ENCODE results near the gene PCNX1. TPM values are rescaled to one million over a fixed set of nuclear protein-coding genes. Genes with fewer than 3 reads are reported as not detected.

Gene PCNX1
- total RNA-seq, 5 donors from 2014 or later (not counting 1 experiment from before 2014, with no cell fraction given), result 80.8 to 140 (median 86.3) TPM

DNA sequence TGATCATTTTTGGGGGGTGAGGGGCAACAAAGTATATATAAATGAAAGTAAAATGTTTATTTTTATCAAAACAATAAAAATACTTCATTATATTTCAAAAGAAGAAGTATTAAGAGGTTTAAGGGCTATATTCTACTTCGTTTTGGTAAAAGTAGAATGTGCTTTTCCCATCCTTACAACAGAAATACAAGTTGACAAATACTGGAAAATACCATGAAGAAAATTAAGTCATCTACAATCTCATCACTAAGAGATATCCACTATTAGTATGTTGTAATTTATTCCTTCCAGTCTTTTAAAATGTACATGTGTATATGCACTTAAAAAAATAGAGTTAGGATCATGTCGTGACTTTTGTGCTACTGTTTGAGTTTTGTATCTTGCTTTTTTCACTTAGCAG, 92.8 kb downstream of the PCNX1 start:
- Histone ChIP-seq H3K27me3 (replicated peaks in 1 of 2; ENCODE audit: control insufficient read depth in 2 of 2, extremely low read depth in 1 of 2, insufficient read depth in 2 of 2, low read length in 1 of 2) (no peaks in the 10 kb centered on the region), H3K36me3 (ENCODE audit: control insufficient read depth in 2 of 2, extremely low read depth in 1 of 2, insufficient read depth in 1 of 2, low read length in 1 of 2) (peaks cover 0 to 17% of the 10 kb centered on the region in 2 donors), H3K27ac (ENCODE audit: low read length) (peak overlapping the region; percentile 79), H3K4me3 (ENCODE audit: control insufficient read depth in 1 of 2, extremely low read depth in 1 of 2, low read length in 1 of 2) (no peak overlapping the region), H3K4me1 (ENCODE audit: control insufficient read depth in 1 of 2, extremely low read depth in 1 of 2, insufficient read depth in 2 of 2, low read length in 2 of 2) (peaks cover 25 to 28% of the 10 kb centered on the region in 2 experiments), H3K9me3 (no peaks in the 10 kb centered on the region)
- Mint-ChIP-seq H3K36me3 (peaks cover 48% of the 10 kb centered on the region), H3K27ac (peak overlapping the region; percentile 80 to 92), H3K4me1 (peaks cover 81 to 94% (median 92%) of the 10 kb centered on the region in 3 donors), H3K4me3 (peak overlapping the region in 2 of 3 donors; percentile 8 to 52), H3K27me3 (no peaks in the 10 kb centered on the region), H3K9me3 (peaks cover 0 to 3% (median 0%) of the 10 kb centered on the region in 3 donors)
- DNase-seq (no peak), ATAC-seq (replicated peaks in 1 of 4) (no peak)
- WGBS (ENCODE audit: insufficient coverage), result no CpG with 5 or more reads among the region's 2 CpGs
- ChIA-PET CTCF (no interaction called here), POLR2A (interaction anchor here in 1 of 2 donors (0.6 kb wide), 1 partner anchor 11 kb away, joined by 3 read pairs; no protein-coding TSS in a partner anchor)

DNA sequence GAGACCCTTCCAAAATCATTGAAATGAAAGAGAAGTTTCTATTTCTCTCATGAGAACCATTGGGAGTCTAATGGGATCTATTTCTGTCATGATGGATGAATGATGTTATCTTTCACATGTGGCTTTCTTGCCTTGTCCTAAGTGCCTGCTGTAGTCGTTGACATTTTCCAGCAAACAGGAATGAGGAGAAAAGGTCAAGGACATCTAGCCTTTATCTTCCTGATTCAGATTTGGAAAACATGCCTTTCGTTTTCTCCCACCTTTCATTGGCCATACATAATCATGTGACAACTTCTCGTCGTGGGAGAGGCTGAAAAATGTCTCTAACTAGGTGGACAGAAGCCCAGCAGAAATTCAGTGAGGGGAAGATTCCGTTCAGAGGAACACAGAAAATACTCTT, 94.5 kb downstream of the PCNX1 start:
- WGBS (ENCODE audit: insufficient coverage), result 71% methylated on average over 1 of the region's 5 CpGs
- DNase-seq, result no peak
- no peaks in the 10 kb centered on the region for H3K27me3 ChIP-seq (replicated peaks in 1 of 2; ENCODE audit: control insufficient read depth in 2 of 2, extremely low read depth in 1 of 2, insufficient read depth in 2 of 2, low read length in 1 of 2)
- no peak overlapping the region for H3K27ac ChIP-seq (ENCODE audit: low read length)
- peak overlapping the region; percentile 84 for H3K27ac Mint-ChIP-seq
- CTCF ChIA-PET, result no interaction called here
- ATAC-seq (replicated peaks in 1 of 4), result no peak
- H3K4me3 ChIP-seq (ENCODE audit: control insufficient read depth in 1 of 2, extremely low read depth in 1 of 2, low read length in 1 of 2), result no peak overlapping the region
- peaks cover 73 to 90% (median 90%) of the 10 kb centered on the region in 3 donors for H3K4me1 Mint-ChIP-seq
- H3K36me3 Mint-ChIP-seq, result peaks cover 41% of the 10 kb centered on the region
- no peaks in the 10 kb centered on the region for H3K9me3 ChIP-seq
- no peak overlapping the region for H3K4me3 Mint-ChIP-seq
- H3K4me1 ChIP-seq (ENCODE audit: control insufficient read depth in 1 of 2, extremely low read depth in 1 of 2, insufficient read depth in 2 of 2, low read length in 2 of 2), result peaks cover 24 to 27% of the 10 kb centered on the region in 2 experiments
- H3K27me3 Mint-ChIP-seq, result no peaks in the 10 kb centered on the region
- no peaks in the 10 kb centered on the region for H3K9me3 Mint-ChIP-seq
- POLR2A ChIA-PET, result no interaction called here
- H3K36me3 ChIP-seq (ENCODE audit: control insufficient read depth in 2 of 2, extremely low read depth in 1 of 2, insufficient read depth in 1 of 2, low read length in 1 of 2), result peaks cover 0 to 15% of the 10 kb centered on the region in 2 donors

DNA sequence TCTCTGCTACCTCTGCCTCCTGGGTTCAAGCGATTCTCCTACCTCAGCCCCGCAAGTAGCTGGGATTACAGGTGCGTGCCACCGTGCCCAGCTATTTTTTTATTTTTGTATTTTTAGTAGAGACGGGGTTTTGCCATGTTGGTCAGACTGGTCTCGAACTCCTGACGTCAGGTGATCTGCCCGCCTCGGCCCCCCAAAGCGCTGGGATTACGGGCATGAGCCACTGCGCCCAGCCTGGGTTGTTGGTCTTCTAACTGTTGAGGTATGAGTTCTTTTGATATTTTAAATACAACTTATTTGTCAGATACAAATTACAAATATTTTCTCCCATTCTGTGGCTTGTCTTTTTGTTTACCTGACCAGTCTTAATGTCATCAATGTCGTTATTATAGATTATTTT, 95.9 kb downstream of the PCNX1 start:
- H3K4me3 Mint-ChIP-seq, result peak overlapping the region in 1 of 3 donors; percentile 12
- H3K9me3 Mint-ChIP-seq, result no peaks in the 10 kb centered on the region
- WGBS (ENCODE audit: insufficient coverage), result 100% methylated on average over 5 of the region's 13 CpGs
- Histone ChIP-seq H3K4me1 (ENCODE audit: control insufficient read depth in 1 of 2, extremely low read depth in 1 of 2, insufficient read depth in 2 of 2, low read length in 2 of 2) (peaks cover 20 to 24% of the 10 kb centered on the region in 2 experiments), H3K27me3 (replicated peaks in 1 of 2; ENCODE audit: control insufficient read depth in 2 of 2, extremely low read depth in 1 of 2, insufficient read depth in 2 of 2, low read length in 1 of 2) (no peaks in the 10 kb centered on the region), H3K9me3 (no peaks in the 10 kb centered on the region), H3K4me3 (ENCODE audit: control insufficient read depth in 1 of 2, extremely low read depth in 1 of 2, low read length in 1 of 2) (no peak overlapping the region), H3K27ac (ENCODE audit: low read length) (no peak overlapping the region), H3K36me3 (ENCODE audit: control insufficient read depth in 2 of 2, extremely low read depth in 1 of 2, insufficient read depth in 1 of 2, low read length in 1 of 2) (peaks cover 0 to 15% of the 10 kb centered on the region in 2 donors)
- peak overlapping the region; percentile 48 to 49 for H3K27ac Mint-ChIP-seq
- CTCF ChIA-PET, result no interaction called here
- H3K4me1 Mint-ChIP-seq, result peaks cover 59 to 82% (median 81%) of the 10 kb centered on the region in 3 donors
- no peak for DNase-seq
- no peak for ATAC-seq (replicated peaks in 1 of 4)
- H3K27me3 Mint-ChIP-seq, result no peaks in the 10 kb centered on the region
- POLR2A ChIA-PET, result interaction anchor here (0.6 to 0.7 kb wide), 3 partner anchors 10 to 198 kb away, joined by 3 to 7 read pairs (median 3); no protein-coding TSS in a partner anchor
- H3K36me3 Mint-ChIP-seq, result peaks cover 36% of the 10 kb centered on the region

DNA sequence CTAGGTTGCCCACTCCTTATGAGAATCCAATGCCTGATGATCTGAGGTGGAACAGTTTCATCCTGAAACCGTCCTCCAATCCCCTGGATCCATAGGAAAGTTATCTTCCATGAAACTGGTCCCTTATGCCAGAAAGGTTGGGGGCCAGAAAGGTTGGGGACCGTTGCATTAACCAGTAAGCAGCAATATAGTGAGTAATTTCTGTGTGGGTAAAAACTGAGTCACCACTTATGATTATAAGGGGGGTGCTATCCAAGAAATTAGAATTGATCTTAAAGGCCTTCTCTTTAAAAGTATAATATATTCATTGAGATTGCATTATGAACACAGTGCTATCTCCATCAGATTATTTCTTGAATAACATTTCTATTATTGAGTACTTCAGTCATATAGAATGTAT, 97.2 kb downstream of the PCNX1 start:
- H3K36me3 ChIP-seq (ENCODE audit: control insufficient read depth in 2 of 2, extremely low read depth in 1 of 2, insufficient read depth in 1 of 2, low read length in 1 of 2), result peaks cover 0 to 15% of the 10 kb centered on the region in 2 donors
- no peaks in the 10 kb centered on the region for H3K9me3 ChIP-seq
- Mint-ChIP-seq H3K9me3 (no peaks in the 10 kb centered on the region), H3K27me3 (no peaks in the 10 kb centered on the region), H3K4me3 (peak overlapping the region in 1 of 3 donors; percentile 39), H3K27ac (peak overlapping the region; percentile 1 to 48), H3K36me3 (peaks cover 39% of the 10 kb centered on the region), H3K4me1 (peaks cover 50 to 76% (median 72%) of the 10 kb centered on the region in 3 donors)
- WGBS (ENCODE audit: insufficient coverage), result no CpG with 5 or more reads among the region's 2 CpGs
- ChIA-PET POLR2A (no interaction called here), CTCF (no interaction called here)
- H3K27ac ChIP-seq (ENCODE audit: low read length), result no peak overlapping the region
- no peak overlapping the region for H3K4me3 ChIP-seq (ENCODE audit: control insufficient read depth in 1 of 2, extremely low read depth in 1 of 2, low read length in 1 of 2)
- peaks cover 10 to 19% of the 10 kb centered on the region in 2 experiments for H3K4me1 ChIP-seq (ENCODE audit: control insufficient read depth in 1 of 2, extremely low read depth in 1 of 2, insufficient read depth in 2 of 2, low read length in 2 of 2)
- no peak for DNase-seq
- no peaks in the 10 kb centered on the region for H3K27me3 ChIP-seq (replicated peaks in 1 of 2; ENCODE audit: control insufficient read depth in 2 of 2, extremely low read depth in 1 of 2, insufficient read depth in 2 of 2, low read length in 1 of 2)
- ATAC-seq (replicated peaks in 1 of 4), result no peak

DNA sequence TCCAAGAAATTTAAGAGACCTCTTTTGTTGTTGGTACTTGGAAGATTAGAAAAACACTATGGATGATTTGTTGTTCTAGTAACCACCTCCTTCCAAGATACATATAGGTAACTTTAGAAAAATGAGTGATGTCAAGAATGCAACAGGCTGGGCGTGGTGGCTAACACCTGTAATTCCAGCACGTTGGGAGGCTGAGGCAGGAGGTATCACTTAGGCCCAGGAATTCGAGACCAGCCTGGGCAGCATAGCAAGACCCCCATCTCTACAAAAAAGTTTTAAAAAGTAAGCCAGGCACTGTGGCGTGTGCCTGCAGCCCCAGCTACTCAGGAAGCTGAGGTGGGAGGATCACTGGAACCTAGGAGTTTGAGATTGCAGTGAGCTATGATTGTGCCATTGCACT, 97.8 kb downstream of the PCNX1 start:
- Mint-ChIP-seq H3K27me3 (no peaks in the 10 kb centered on the region), H3K9me3 (no peaks in the 10 kb centered on the region), H3K4me3 (peak overlapping the region in 1 of 3 donors; percentile 39), H3K4me1 (peaks cover 45 to 72% (median 70%) of the 10 kb centered on the region in 3 donors), H3K36me3 (peaks cover 39% of the 10 kb centered on the region), H3K27ac (peak overlapping the region; percentile 1 to 13)
- H3K4me3 ChIP-seq (ENCODE audit: control insufficient read depth in 1 of 2, extremely low read depth in 1 of 2, low read length in 1 of 2), result no peak overlapping the region
- H3K36me3 ChIP-seq (ENCODE audit: control insufficient read depth in 2 of 2, extremely low read depth in 1 of 2, insufficient read depth in 1 of 2, low read length in 1 of 2), result peaks cover 0 to 15% of the 10 kb centered on the region in 2 donors
- ChIA-PET CTCF (interaction anchor here in 1 of 2 donors (0.6 kb wide), 1 partner anchor 47 kb away, joined by 5 read pairs; no protein-coding TSS in a partner anchor), POLR2A (interaction anchor here in 1 of 2 donors (0.6 kb wide), 1 partner anchor 225 kb away, joined by 7 read pairs; no protein-coding TSS in a partner anchor)
- peaks cover 4 to 19% of the 10 kb centered on the region in 2 experiments for H3K4me1 ChIP-seq (ENCODE audit: control insufficient read depth in 1 of 2, extremely low read depth in 1 of 2, insufficient read depth in 2 of 2, low read length in 2 of 2)
- 70% methylated on average over 2 of the region's 4 CpGs for WGBS (ENCODE audit: insufficient coverage)
- ATAC-seq (replicated peaks in 1 of 4), result no peak
- H3K9me3 ChIP-seq, result no peaks in the 10 kb centered on the region
- H3K27ac ChIP-seq (ENCODE audit: low read length), result no peak overlapping the region
- no peaks in the 10 kb centered on the region for H3K27me3 ChIP-seq (replicated peaks in 1 of 2; ENCODE audit: control insufficient read depth in 2 of 2, extremely low read depth in 1 of 2, insufficient read depth in 2 of 2, low read length in 1 of 2)
- no peak for DNase-seq

DNA sequence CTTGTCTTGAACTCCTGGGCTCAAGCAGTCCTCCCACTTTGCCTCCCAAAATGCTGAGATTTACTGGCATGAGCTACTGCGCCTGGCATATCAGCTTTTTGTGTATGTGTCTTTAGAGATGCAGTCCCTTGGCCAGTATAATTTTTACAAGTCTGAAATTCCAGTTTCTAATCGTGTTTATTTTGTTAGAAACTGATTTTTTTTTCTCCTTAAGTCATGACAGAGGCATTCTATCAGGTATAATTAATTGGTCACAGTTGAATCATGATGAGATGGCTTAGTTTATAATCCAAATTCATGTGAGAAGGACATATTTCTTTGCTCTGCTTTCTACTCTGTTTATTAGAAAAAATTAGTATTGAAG, 98.9 kb downstream of the PCNX1 start:
- Histone ChIP-seq H3K27me3 (replicated peaks in 1 of 2; ENCODE audit: control insufficient read depth in 2 of 2, extremely low read depth in 1 of 2, insufficient read depth in 2 of 2, low read length in 1 of 2) (no peaks in the 10 kb centered on the region), H3K9me3 (no peaks in the 10 kb centered on the region), H3K27ac (ENCODE audit: low read length) (no peak overlapping the region), H3K4me1 (ENCODE audit: control insufficient read depth in 1 of 2, extremely low read depth in 1 of 2, insufficient read depth in 2 of 2, low read length in 2 of 2) (peaks cover 2 to 13% of the 10 kb centered on the region in 2 experiments), H3K36me3 (ENCODE audit: control insufficient read depth in 2 of 2, extremely low read depth in 1 of 2, insufficient read depth in 1 of 2, low read length in 1 of 2) (peaks cover 0 to 15% of the 10 kb centered on the region in 2 donors), H3K4me3 (ENCODE audit: control insufficient read depth in 1 of 2, extremely low read depth in 1 of 2, low read length in 1 of 2) (no peak overlapping the region)
- CTCF ChIA-PET, result interaction anchor here in 1 of 2 donors (0.7 kb wide), 1 partner anchor 97 kb away, joined by 6 read pairs; no protein-coding TSS in a partner anchor
- H3K36me3 Mint-ChIP-seq, result peaks cover 44% of the 10 kb centered on the region
- no CpG with 5 or more reads among the region's 2 CpGs for WGBS (ENCODE audit: insufficient coverage)
- H3K4me3 Mint-ChIP-seq, result no peak overlapping the region
- no peaks in the 10 kb centered on the region for H3K27me3 Mint-ChIP-seq
- POLR2A ChIA-PET, result interaction anchor here in 1 of 2 donors (0.6 kb wide), 1 partner anchor 318 kb away, joined by 3 read pairs; no protein-coding TSS in a partner anchor
- DNase-seq (no peak), ATAC-seq (replicated peaks in 1 of 4) (no peak)
- H3K4me1 Mint-ChIP-seq, result peaks cover 49 to 72% (median 69%) of the 10 kb centered on the region in 3 donors
- H3K9me3 Mint-ChIP-seq, result no peaks in the 10 kb centered on the region
- H3K27ac Mint-ChIP-seq, result no peak overlapping the region
